HT1080 (cell line): ENCODE measurements around the gene ZNF260. TPM values are rescaled to one million over a fixed set of nuclear protein-coding genes. Genes with fewer than 3 reads are reported as not detected.
A peak's percentile ranks its signal among the peaks of the same experiment; 100 is the strongest.

Experiments used
- DNase-seq: peaks from one replicate; pipeline ENCODE4 v3.0.0-alpha.2; 2015; ENCODE audit warnings: low read depth
- polyA plus RNA-seq, 2 experiments: library from polyadenylated mRNA; depleted of rRNA; stranded (reverse); fragments of >200 nt; gene quantifications; 2 replicates each; pipeline ENCODE4 v1.2.3, GENCODE V29; 2015
- total RNA-seq: library from RNA; depleted of rRNA; stranded (reverse); fragments of >200 nt; shearing (Covaris generic); gene quantifications from 2 replicates; pipeline ENCODE4 v1.2.3, GENCODE V29; 2014; rRNA removed

ZNF260 gene
- 6.3 and 7.0 TPM in 2 replicates for total RNA-seq
- 5.1 and 5.9 TPM in 2 replicates for polyA plus RNA-seq (2015; cell fraction: cytosol; rRNA removed)
- polyA plus RNA-seq (2015; cell fraction: nucleus; rRNA removed), result 6.5 and 8.0 TPM in 2 replicates

- DNase-seq, result peak; percentile 93
These were observed at the start of gene ZNF260 for GRCh38 chr19:36528194-36528920. ZNF260 (minus strand) TSS chr19:36528271; CDS start chr19:36515238, 13,033 bp downstream.

GRCh38 chr19:36577271-36577996 lies 49.4 kb upstream of the ZNF260 start:
- no peak for DNase-seq

GRCh38 chr19:36574741-36575140 lies 46.7 kb upstream of the ZNF260 start:
- DNase-seq, result no peak

- DNase-seq, result no peak
These were observed 46.0 kb upstream of the ZNF260 start for GRCh38 chr19:36573895-36574720.

GRCh38 chr19:36573020-36573894 lies 45.2 kb upstream of the ZNF260 start, which contains the start of gene ZNF529:
ZNF529 (minus strand) TSS chr19:36573292; CDS start chr19:36572346, 946 bp downstream.
- peak; percentile 86 for DNase-seq

- DNase-seq, result no peak
These were observed 44.5 kb upstream of the ZNF260 start for GRCh38 chr19:36572593-36573019.

- DNase-seq, result no peak
These were observed 36.3 kb upstream of the ZNF260 start for GRCh38 chr19:36564391-36564790.

GRCh38 chr19:36547001-36547732 lies 19.1 kb upstream of the ZNF260 start:
- peak; percentile 21 for DNase-seq

GRCh38 chr19:36528921-36529518 lies 949 bp upstream of the ZNF260 start:
- no peak for DNase-seq

- no peak for DNase-seq
These were observed 238 bp downstream of the ZNF260 start for GRCh38 chr19:36527873-36528193.

GRCh38 chr19:36527341-36527740 lies 730 bp downstream of the ZNF260 start:
- no peak for DNase-seq

GRCh38 chr19:36526581-36526980 lies 1.5 kb downstream of the ZNF260 start:
- DNase-seq, result no peak

- DNase-seq, result no peak
These were observed 3.5 kb downstream of the ZNF260 start for GRCh38 chr19:36524617-36525016.

GRCh38 chr19:36514012-36514612 lies 14.0 kb downstream of the ZNF260 start:
- DNase-seq, result no peak

- no peak for DNase-seq
These were observed 19.7 kb downstream of the ZNF260 start for GRCh38 chr19:36508325-36508724.

GRCh38 chr19:36501973-36502372 lies 26.1 kb downstream of the ZNF260 start:
- DNase-seq, result no peak

- DNase-seq, result peak; percentile 10
These were observed 31.1 kb downstream of the ZNF260 start for GRCh38 chr19:36497001-36497400.

- DNase-seq, result peak; percentile 55
These were observed 35.2 kb downstream of the ZNF260 start for GRCh38 chr19:36492689-36493453.
